Measurements from ENCODE around the gene EML5.

GRCh38 chr14:88749139-88749538 is 43.6 kb downstream of the EML5 start:
- TF ChIP-seq REST (IDR thresholded peaks at IDR 0.05; ENCODE audit: insufficient read depth in 1 of 2, low read depth in 2 of 2, low read length in 2 of 2) (no peak), FOXP2 (optimal IDR thresholded peaks at IDR 0.05; ENCODE audit: borderline replicate concordance, extremely low read depth, extremely low read length, insufficient read depth) (no peak), TAF1 (IDR thresholded peaks at IDR 0.05; ENCODE audit: borderline replicate concordance, insufficient read depth, low read length) (no peak), POLR2AphosphoS5 (IDR thresholded peaks at IDR 0.05; ENCODE audit: low read depth, low read length) (no peak), SIN3A (IDR thresholded peaks at IDR 0.05; ENCODE audit: borderline replicate concordance, insufficient read depth, low read length) (no peak)
